ENCODE data around the gene ASB6.
A peak's percentile ranks its signal among the peaks of the same experiment; 100 is the strongest.

ASB6 gene

GRCh38 chr9:129604056-129604765, 37.7 kb downstream of the ASB6 start:
- peak overlapping the region; percentile 89 for H3K27ac Mint-ChIP-seq
- H3K9me3 Mint-ChIP-seq: no peaks in the 10 kb centered on the region
- TF ChIP-seq, protein P1, sequence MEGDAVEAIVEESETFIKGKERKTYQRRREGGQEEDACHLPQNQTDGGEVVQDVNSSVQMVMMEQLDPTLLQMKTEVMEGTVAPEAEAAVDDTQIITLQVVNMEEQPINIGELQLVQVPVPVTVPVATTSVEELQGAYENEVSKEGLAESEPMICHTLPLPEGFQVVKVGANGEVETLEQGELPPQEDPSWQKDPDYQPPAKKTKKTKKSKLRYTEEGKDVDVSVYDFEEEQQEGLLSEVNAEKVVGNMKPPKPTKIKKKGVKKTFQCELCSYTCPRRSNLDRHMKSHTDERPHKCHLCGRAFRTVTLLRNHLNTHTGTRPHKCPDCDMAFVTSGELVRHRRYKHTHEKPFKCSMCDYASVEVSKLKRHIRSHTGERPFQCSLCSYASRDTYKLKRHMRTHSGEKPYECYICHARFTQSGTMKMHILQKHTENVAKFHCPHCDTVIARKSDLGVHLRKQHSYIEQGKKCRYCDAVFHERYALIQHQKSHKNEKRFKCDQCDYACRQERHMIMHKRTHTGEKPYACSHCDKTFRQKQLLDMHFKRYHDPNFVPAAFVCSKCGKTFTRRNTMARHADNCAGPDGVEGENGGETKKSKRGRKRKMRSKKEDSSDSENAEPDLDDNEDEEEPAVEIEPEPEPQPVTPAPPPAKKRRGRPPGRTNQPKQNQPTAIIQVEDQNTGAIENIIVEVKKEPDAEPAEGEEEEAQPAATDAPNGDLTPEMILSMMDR (IDR thresholded peaks at IDR 0.05): no peak

DNA sequence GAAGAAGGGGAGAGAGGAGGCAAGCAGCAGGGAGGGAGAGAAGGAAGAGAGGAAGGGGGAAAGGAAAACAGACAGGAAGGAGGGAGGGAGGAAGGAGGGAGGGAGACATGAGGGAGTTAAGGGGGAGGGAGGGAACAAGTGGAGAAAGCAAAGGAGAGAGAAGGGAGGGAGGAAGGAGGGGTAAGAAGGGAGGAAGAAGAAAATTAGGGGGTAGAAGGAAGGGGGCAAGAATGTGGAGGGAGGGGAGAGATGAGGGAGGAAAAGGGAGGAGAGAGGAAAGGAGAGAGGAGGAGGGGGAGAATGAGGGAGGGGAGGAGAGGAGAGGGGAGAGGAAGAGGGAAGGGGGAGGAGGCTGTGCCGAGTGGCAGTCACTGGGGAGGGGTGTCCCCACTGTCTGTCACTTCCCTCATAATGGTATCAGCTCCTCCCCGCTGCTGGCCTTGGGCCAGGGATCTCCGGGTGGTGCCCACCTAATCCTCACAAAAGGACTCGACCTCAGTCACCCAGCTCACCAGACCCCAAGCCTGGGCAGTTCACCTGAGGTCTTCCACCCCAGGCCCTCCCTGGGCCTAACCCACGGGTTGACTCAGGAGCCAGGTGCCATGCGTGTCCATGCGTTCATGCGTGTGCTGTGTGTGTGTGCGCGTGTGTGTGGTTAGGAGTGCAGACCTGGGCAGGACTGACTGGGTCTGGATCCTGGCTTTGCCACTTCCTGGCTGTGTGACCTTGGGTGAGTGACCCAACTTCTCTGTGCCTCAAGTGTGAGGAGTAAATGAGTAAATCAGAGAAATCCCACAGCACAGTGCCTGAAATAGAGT, 39.1 kb downstream of the ASB6 start:
- TF ChIP-seq, protein P1 (IDR thresholded peaks at IDR 0.05): no peak
- H3K36me3 Mint-ChIP-seq (ENCODE audit: low read depth): no peaks in the 10 kb centered on the region
- H3K27me3 Mint-ChIP-seq (ENCODE audit: low read depth, poor library complexity): peaks cover 6% of the 10 kb centered on the region
- peak overlapping the region; percentile 78 for H3K27ac Mint-ChIP-seq
- DNase-seq: no peak
- no peak overlapping the region for H3K4me3 Mint-ChIP-seq
- H3K9me3 Mint-ChIP-seq: no peaks in the 10 kb centered on the region
- H3K4me1 Mint-ChIP-seq: peaks cover 78% of the 10 kb centered on the region

More at GRCh38 chr9:129604056-129604765, 37.7 kb downstream of the ASB6 start:
- no peak overlapping the region for H3K4me3 Mint-ChIP-seq
- H3K36me3 Mint-ChIP-seq (ENCODE audit: low read depth): no peaks in the 10 kb centered on the region
- H3K4me1 Mint-ChIP-seq: peaks cover 74% of the 10 kb centered on the region
- no peak for DNase-seq
- H3K27me3 Mint-ChIP-seq (ENCODE audit: low read depth, poor library complexity): peaks cover 6% of the 10 kb centered on the region

- Mint-ChIP-seq H3K4me1 (peaks cover 65% of the 10 kb centered on the region), H3K27ac (no peak overlapping the region), H3K9me3 (no peaks in the 10 kb centered on the region), H3K36me3 (ENCODE audit: low read depth) (no peaks in the 10 kb centered on the region), H3K4me3 (no peak overlapping the region), H3K27me3 (ENCODE audit: low read depth, poor library complexity) (peaks cover 2% of the 10 kb centered on the region)
- DNase-seq: no peak
- TF ChIP-seq, protein P1 (IDR thresholded peaks at IDR 0.05): no peak
Measured at GRCh38 chr9:129601082-129601674, 40.8 kb downstream of the ASB6 start.

GRCh38 chr9:129598089-129598596, 43.8 kb downstream of the ASB6 start:
- TF ChIP-seq, protein P1 (IDR thresholded peaks at IDR 0.05): no peak
- H3K27ac Mint-ChIP-seq: peak overlapping the region; percentile 85
- peak overlapping the region; percentile 62 for H3K4me3 Mint-ChIP-seq
- no peak for DNase-seq
- no peaks in the 10 kb centered on the region for H3K27me3 Mint-ChIP-seq (ENCODE audit: low read depth, poor library complexity)
- H3K36me3 Mint-ChIP-seq (ENCODE audit: low read depth): no peaks in the 10 kb centered on the region
- H3K9me3 Mint-ChIP-seq: no peaks in the 10 kb centered on the region
- H3K4me1 Mint-ChIP-seq: peaks cover 74% of the 10 kb centered on the region

DNA sequence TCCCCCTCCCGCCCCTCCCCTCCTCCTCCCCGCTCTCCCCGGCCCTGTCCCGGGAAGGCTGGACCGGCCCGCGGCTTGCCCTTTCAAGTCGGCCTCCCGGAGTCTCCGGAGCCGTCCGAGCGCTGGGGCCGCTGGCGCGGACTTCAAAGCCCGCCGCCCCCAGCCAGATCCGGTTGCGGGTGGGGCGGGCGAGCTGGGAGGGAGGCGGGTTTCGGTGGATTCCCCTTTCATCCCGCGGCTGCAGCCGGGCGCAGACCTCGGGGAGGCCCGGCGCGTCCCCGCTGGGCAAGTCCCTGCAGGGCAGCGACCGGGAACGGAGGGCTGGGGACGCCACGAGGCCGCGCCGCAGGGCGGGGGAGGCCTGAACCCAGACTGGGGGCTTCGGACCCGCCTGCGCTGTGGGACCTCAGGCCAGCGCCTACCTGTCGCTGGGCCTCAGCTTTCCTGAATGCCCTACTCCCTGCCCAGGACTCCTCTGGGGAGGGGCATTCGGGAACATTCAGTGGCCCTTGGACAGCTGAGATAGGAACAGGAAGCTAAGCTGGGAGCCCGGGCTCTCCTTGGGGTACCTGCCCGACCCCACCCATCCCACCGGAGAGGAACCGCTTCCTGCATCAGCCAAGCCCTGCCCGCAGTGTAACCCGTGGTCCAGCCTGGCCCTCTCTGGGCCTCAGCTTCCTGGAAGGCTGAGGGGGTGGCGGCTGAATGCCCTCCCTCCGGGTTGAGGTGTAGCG, 44.4 kb downstream of the ASB6 start:
- DNase-seq: peak; percentile 84
- TF ChIP-seq, protein P1 (IDR thresholded peaks at IDR 0.05): no peak
- Mint-ChIP-seq H3K36me3 (ENCODE audit: low read depth) (no peaks in the 10 kb centered on the region), H3K9me3 (no peaks in the 10 kb centered on the region), H3K27ac (peak overlapping the region; percentile 85), H3K4me1 (peaks cover 74% of the 10 kb centered on the region), H3K27me3 (ENCODE audit: low read depth, poor library complexity) (peaks cover 2% of the 10 kb centered on the region), H3K4me3 (peak overlapping the region; percentile 62)

All from nephron progenitor cell (in vitro differentiated cells).